NK-92 treated with Interleukin-12 subunit alpha and Interleukin-12 subunit beta, amount 100 ng/mL, for 24 hours (cell line): ENCODE data around the gene CA12.

Source experiments
- DNase-seq: peaks from one replicate; lab custom pipeline; 2025; lab: John Stamatoyannopoulos, UW

The CA12 gene

GRCh38 chr15:63401714-63402497 lies 20.3 kb upstream of the CA12 start:
- no peak for DNase-seq

- DNase-seq, result no peak
Measured at GRCh38 chr15:63401078-63401477, 19.4 kb upstream of the CA12 start.

DNA sequence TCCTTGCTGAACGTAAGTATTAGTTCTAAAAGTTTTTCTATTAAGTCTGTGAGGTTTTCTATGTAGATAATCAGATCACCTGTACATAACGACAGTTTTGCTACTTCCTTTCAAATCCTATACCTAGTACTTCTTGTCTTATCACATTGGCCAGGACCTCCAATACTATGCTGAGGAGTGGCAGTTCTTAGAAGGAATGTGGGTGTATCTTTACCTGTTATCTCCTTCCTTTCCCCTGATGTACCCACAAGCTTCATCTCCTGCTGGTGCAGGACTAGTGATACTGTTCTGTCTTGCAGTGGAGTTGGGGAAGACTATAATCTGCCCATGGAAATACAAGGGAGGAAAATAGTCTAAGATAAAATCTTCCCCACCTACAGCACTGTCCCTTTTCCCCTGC lies 16.8 kb upstream of the CA12 start:
- no peak for DNase-seq

DNA sequence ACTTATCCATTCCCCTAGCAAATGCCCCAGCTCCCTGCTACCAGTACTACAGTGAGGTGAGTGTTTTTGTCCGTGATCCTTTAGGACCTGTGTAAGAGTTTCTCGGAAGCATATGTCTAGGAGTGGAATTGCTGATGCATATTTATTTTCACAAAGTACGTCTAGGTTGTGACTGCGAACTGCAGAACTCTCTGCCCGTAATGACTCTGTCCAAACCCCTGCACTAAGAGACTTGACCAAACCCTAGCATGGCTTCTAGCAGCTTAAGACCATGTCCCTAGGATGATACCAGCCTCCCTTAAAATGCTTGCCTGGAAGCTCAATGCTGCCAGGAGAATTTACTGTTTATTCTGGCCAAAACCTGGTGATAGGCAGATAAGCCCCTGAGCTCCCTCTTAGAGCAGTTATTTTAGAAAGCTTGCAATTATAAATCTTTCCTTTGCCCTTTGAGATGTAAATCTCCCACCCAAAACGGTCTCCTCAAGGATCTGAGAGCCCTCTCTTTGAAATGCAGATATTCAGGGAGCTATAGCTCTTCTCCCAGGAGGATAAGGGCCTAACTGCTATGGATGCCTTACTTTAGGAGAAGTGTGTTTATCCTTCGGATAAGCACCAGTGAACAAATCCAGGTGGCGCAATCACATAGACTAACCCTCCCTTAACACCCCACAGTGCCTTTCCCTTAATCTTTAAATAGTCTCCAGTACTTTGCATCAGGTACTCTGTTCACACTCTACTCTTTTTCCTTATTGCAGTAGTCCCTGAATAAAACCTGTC lies 14.7 kb upstream of the CA12 start:
- no peak for DNase-seq

DNA sequence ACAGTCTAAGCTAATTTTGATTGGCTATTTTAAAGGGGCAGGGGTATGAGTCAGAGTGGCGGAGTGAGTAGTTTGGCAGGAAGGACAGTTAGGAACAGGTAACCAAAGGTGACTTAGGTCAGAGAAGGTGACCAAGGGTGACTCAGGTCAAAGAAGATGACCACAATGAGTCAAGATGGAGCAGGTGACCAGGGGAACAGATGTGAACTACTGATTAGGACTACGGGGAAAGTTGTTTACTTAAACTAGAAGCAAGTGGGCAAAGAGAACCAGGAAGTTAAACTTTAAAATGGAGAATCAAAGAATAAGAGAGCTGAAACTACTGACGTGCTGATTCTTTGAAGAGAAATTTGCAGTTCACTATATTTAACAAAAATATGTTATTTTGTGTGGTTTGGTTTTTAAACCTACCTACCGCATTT lies 14.1 kb upstream of the CA12 start:
- DNase-seq, result no peak

GRCh38 chr15:63392361-63393009 lies 10.8 kb upstream of the CA12 start:
- no peak for DNase-seq

DNA sequence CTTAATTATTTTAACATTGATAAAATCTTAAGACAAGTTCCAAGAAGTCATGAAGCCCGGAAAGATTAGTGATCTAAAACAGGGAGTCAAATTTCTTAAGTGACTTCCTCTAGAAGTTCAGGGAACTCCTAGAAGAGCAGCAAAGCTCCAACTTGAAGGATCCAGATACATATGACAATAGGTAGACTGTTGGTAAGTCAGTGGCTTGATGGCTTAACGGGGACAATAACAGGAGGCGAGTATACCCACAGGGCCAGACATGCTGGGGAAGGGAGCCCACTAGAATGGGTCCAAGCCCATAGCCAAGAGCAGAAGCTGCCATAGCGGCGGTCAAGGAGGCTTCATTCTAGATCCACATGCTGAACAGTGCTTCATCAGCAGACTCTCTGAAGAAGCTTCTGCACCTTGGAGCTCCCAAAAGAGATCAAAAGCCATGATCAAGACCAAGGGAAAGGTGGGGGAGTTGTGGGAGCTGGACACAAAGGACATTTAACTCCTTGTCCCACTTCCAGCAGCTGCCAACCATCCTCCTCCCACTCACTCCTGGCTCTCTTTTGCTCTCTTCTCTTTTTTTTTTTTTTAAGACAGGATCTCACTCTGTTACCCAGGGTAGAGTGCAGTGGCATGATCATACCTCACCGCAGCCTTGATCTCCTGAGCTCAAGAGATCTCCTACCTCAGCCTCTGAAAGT lies 10.2 kb upstream of the CA12 start:
- no peak for DNase-seq

DNA sequence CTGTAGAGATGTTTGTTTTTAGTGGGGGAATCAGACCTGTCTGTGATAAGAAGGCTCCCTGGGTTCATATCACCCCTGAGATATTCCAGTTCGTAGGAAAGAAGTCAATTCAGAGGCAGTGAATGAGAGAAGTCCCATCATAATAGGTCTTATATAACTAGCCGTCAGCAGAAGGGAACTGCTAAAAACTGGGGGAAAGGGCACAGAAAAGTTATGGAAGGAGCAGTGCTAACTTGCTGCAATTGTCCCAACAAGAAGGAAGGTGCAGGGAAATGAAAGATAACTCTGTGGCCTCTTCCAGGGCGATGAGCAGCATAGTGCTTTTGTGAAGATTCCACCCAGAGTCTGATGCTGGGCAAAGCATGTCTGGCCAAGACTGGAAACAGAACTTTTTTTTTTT lies 9.0 kb upstream of the CA12 start:
- DNase-seq, result no peak

GRCh38 chr15:63389902-63390670 lies 8.4 kb upstream of the CA12 start:
- no peak for DNase-seq

GRCh38 chr15:63388511-63388910 lies 6.9 kb upstream of the CA12 start:
- no peak for DNase-seq

DNA sequence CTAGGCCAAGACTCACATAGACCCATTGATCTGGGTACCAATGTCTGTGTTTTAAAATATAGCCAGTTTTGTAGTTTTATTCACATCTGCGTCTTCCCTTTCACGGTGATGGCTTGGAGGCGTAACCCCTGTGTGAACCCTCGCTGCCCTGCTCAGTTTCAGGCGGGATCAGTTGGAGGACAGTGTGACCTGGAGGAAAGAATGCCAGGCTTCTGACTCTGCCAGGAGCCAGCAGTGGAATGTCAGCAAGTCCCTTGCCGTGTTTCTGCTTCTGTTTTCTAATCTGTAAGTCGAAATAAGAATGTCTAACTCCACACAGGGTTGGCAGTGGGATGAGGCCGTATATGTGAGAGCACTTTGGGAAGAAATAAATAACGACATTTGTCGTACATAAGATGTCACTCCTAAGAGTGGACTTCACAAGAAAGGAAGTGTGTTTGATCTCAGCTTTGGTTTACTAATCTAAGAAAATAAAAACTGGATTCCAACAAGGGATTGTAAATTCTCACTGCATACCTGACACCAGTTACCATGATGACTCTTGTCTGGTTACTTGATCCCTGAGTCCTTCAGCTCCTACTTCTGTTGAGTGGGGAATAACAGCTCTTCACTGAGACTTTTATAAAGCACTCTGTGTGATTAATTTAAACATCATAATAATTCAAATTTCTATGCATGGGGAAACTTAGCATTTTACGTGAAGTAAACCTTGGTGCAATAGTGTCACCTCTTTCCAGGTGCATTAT lies 6.3 kb upstream of the CA12 start:
- no peak for DNase-seq

- no peak for DNase-seq
Measured at GRCh38 chr15:63385911-63386531, 4.4 kb upstream of the CA12 start.

DNA sequence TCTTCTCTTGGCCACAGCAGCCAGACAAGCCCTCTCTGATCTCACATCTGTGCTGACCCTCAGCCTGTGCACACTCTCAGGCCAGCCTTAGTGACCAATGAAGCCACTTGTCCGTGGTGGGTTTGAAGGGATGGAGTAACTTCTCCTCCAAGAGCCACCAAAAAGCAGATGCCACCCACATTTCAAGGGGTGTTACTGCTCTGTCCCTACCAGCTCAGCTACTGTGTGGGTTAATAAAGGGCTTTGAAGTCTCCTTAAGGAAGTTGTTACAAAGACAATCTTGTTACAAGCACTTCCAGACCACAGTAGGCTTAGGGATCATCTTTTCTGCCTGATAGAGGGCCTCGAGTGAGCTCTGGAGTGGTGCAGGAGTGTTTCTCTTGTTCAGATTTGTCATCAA lies 3.3 kb upstream of the CA12 start:
- no peak for DNase-seq

DNA sequence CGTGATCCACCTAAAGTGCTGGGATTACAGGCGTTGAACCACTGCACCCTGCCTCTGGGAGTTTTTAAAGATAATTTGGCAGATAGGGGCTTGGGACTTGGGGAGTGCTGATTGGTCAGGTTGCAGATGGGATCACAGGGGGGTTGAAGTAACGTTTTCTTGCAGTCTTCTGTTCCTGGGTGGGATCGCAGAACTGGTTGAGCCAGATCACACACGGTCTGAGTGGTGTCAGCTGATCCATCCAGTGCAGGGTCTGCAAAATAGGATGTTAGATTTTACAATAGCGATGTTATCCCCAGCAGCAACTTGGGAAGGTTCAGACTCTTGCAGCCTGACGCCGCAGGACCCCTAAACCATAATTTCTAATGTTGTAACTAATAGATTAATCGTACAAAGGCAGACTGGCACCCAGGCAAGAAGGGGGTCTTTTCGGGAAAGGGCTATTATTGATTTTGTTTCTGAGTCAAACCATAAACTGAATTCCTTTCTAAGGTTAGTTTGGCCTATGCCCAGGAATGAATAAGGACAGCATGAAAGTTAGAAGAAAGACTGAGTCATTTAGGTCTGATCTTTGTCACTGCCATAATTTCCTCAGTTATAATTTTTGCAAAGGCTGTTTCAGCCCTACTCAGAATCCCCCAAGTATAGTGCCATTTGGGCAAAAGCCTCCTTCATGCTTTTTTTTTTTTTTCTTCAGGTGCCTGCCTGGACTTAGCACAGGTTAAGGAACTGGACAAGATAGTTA lies 1.5 kb upstream of the CA12 start:
- no peak for DNase-seq

GRCh38 chr15:63380808-63381282 lies 801 bp downstream of the CA12 start:
- DNase-seq, result no peak

GRCh38 chr15:63380151-63380807 lies 1.4 kb downstream of the CA12 start:
- no peak for DNase-seq

DNA sequence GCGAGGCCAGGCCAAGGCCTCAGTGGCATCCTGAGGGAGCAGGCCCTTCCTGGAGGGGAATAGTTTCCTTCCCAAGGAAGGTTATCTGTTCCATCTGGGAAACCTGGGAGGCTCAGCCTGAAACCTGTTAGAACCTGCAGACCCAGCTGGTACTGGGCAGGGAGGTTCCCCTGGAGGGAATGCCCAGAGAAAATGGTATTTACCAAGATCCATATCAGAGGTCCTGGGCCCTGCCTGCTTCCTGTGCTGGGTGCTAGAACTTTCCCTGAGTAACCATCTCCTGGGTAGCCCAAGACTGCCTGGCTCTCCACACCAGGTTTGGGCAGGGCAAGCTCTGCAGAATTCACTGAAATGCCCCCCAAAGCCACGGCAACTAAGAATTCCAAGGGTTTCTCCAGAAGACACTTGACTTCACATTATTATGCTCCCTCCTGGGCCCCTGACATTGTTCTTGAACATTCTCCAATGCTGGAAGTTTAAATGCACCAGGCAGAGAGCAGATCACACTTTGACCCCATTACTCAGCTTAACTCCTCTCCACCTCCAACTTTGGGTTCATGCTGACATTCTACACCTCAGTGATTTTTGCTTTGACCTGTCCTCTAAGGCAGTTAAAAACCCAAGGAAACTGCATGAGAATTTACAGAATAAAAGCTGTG lies 2.0 kb downstream of the CA12 start:
- no peak for DNase-seq

DNA sequence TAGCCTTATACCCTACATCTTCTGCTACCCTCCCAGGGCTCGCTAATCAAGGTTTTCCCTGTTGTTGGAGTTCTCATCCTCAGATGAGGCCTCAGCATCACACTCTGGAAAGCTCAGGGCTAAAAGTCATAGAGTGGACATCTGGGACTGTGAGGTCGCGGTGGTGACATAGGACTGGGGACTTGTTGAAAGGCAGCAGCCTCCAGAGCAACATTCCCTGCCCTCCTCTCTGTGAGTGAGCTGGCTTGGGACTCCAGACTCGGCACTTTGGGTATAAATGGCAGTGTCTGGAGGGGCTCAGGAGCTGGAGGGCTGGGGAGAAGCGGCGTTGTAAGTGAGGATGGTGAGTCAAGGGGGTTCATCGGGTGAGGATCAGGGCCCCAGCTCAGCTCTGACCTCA lies 2.7 kb downstream of the CA12 start:
- no peak for DNase-seq
